HG03045 (cell line): ENCODE results near the gene FARP1.

Source experiments
- ATAC-seq: cut with Tn5 transposase; IDR thresholded peaks from one replicate; pipeline ENCODE4 v1.9.1; 2021; ENCODE audit warnings: mild to moderate bottlenecking, moderate library complexity; ENCODE audit not compliant: unreplicated experiment

Gene FARP1

DNA sequence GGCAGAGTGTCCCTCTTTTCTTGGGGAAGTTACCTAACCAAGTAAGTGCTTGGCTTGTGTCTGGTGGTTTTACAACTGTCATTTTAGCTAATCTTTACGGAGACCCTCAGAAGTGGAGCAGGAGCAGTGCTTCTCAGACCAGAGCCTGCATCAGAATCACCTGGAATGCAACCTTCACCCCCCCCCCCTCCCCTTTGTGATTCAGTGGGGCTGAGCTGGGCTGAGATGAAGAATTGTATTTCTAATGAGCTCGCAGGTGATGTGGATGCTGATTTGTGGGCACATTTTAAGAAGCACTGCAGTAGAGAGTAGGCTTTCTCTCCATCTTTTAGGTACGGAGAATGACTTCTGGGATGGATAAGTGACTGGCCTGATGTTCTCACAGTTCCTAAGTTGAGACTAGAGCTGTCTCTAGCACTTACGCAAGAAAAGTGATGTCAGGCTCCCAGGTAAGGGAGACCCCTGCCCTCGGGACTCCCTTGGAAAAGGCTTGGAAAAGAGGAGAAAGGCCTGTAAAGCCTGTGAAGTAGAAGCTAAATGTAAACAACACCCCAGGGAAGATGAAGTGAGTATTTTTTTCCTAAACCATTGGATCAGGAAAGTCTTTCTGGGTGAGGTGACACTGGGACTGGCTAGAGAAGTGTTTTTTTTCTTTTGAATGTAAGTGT lies 57.5 kb downstream of the FARP1 start:
- ATAC-seq = no peak

DNA sequence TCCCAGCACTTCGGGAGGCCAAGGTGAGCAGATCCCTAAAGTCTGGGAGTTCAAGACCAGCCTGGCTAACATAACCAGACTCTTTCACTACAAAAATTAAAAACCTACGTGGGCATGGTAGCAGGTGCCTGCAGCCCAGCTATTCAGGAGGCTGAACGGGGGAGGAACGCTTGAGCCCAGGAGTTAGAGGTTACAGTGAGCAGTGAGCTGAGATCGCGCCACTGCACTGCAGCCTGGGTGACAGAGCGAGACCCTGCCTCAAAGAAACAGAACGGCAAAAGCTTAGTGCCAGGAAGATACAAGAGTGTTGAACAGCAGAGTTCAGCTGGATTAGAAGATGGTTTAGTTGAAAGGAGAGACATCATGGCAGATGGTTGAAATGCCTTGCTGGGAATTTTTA lies 58.3 kb downstream of the FARP1 start:
- no peak for ATAC-seq

DNA sequence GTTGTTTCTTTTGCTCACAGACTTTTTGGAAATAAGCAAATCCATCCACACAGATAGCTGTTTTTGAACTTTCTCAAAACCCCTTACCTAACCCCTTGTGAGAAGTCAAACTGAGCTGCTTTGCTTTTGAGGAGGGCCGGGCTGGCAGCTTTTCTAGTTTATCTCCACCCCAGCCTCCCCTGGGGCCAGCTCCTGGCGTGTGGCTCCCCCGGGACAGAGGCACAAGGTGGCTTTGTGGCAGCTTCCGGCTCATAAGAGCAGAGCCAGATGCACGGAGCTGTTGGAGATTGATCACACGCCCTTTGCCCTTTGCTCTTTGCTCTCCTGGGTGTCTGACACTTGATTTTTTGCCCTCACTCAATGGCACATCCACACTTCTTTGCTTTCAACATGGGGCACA lies 59.1 kb downstream of the FARP1 start:
- ATAC-seq = no peak

DNA sequence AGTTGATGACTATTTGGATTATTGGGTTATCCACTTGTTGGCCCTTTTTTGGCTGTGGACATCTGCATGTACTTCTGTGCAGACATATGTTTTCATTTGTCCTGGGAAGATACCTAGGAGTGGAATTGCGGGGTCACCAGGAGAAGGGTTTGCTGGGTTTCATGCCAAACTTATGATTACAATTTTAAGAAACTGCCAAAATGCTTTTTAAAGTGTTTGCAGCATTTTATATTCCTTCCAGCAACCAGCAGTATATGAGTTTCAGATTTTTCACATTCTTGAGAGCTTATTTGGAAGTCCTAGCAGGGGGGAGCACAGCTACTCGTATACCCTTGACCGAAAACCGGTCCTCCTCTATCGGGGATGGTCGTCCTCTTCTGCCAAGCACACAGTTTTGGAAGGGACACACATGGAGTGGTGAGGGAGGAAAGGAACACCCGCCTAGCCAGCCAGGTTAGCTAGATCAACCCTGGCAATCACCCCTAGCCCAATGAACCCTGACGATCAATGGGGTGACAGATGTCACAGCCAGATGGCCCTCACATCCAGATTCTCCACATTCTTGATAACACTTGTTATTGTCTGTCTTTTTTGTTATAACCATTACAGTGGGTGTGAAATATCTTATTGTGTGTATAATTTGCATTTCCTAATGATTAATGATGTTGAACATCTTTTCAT lies 60.9 kb downstream of the FARP1 start:
- ATAC-seq = no peak

DNA sequence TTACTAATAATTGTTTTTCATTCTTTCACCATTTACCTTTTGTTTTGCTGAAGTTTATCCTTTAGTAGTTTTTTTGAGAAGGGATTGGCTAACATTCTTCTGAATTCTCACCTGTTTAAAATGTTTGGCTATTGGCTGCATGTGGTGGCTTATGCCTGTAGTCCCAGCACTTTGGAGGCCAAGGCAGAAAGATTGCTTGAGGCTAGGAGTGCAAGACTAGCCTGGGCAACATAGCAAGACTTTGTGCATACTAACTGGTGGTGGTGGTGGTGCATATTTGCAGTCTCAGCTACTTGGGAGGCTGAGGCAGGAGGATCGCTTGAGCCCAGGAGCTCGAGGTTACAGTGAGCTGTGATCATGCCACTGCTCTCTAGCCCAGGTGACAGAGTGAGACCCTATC lies 61.7 kb downstream of the FARP1 start:
- no peak for ATAC-seq

DNA sequence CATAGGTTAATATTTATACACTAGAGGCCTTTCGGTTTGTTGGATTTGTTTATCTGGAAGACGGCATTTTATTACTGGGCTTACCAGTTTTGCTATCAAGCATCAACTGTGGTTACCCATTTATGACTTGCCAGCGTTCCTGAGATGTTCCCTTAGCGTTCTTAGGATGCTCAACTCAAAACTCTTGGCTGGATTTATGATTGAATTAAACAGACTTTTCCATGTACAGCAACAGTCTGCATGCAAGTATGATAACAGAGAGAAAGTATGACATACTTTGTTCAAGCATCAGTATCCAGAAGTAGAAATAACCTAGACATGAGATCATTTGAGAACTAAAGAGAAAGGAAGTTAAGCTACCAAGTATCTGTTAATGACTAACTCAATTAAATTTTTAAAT lies 64.1 kb downstream of the FARP1 start:
- ATAC-seq = no peak

DNA sequence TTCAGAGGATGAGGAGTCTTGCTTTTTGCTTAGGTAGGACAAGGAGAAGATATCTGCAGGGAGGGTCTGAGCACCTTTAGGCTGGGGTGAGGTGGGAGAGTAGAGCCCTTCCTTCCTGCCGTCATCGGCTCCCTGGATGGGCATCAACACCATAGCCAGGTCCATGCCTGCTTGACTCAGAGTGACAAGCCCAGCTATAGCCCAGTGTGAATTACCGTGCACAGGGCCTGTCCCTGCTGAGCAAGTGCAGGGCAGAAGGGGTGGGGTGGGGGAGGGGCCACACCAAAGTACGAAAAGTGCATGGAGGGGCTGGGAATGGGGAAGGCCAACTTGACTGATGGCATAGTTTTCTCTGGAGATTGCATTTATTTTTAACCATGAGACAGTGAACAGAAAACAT lies 64.5 kb downstream of the FARP1 start:
- no peak for ATAC-seq

DNA sequence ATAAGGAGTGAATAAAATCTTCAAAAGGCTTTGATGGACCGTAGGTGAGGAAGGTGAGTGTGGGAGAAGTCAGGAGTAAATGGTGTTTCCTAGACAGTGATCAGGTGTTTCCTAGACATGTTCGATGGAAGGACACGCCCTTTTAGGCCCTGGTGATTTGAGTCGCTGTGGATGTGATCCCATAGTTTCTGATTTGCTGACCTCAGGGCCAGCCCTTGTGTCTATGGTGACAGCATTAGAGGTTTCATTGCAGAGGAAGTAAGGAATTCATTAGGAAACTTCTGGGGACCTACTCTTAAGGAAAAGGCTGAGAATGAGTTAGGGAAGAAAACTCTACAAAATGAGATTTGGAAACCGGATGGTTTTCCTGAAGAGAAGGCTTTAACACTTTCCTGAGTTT lies 65.7 kb downstream of the FARP1 start:
- no peak for ATAC-seq

DNA sequence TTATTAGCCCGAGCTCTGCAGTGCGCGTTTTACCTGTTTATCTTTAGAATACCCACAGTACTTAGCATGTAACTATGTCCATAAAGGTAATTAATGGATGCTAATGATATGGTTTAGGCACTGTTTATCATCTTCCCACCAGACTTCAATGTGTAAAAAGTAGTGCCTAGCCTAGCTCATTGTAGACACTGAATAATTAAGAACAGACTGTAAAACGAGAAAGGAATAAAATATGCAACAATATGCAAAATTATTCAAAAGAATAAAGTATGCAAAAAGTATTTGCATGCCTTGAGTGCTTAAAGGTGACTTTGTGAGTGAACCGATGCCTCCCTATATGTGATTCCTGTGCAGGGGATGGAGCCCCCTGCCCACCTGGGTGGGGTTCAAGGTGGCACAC lies 69.9 kb downstream of the FARP1 start:
- ATAC-seq = no peak

DNA sequence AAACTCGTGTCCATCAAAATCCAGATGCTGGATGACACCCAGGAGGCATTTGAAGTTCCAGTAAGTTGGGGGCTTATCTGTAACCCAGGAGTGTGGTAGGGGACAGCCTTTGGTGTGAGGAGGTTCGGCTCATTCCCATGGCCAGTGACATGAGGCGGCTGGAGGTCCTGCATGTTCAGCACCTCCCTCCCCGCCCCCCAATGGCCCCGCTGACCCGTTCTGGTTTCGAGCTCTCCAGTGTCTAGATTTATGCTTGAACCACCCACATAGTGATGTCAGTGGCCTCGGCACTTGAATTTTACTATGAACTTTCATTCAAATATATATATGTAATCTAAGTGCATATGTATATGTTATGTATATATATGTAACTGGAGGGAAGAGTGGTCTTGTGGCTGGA lies 70.5 kb downstream of the FARP1 start:
- ATAC-seq = no peak

DNA sequence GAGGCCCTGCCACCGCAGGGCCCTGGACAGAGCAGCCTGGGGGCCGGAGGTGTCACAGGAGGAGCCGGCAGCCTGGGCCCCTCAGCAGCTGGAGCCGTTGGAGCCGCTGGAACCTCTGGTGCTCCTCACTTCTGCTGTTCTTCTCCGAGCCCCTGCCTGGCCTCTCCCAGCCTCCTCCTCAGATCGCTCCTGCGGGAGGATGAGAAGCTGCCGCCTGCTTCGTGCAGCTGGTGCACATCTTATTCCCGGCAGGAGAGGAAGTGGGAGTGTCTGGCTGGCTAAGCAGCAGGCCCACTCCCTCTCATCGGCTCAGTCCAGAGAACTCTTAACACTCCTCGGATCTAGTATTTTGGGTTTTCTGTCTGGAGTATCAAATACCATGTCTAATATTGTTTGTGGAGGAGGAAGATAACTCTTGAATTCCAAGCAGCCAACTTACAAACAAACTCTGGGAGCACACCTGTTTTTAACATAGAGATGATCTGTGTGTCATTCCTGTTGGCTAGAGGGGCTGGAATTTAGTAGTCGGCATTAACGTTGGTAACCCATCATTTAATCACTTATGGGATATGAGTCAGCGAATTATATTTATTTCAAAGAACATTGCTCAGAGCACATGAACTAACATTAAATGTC lies 71.2 kb downstream of the FARP1 start:
- ATAC-seq = no peak

DNA sequence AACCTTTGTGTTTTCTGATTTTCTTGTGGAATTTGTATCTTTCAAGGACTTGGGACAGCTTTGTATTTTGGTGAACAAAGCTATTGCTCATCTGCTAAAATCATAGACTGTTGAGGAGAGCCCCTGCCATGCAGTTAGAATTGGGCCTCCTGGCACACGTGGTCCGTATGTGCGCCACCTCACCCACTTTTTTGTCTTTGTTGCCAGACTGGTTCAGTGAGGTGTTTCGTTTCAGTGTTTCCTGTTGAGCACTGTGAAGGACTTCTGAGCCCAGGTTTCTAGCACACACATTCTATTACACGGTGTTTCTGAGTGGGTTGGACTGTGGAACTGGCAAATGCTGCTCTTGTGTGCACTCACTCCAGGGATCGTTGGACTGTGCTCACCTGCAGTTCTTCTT lies 71.8 kb downstream of the FARP1 start:
- ATAC-seq = no peak

DNA sequence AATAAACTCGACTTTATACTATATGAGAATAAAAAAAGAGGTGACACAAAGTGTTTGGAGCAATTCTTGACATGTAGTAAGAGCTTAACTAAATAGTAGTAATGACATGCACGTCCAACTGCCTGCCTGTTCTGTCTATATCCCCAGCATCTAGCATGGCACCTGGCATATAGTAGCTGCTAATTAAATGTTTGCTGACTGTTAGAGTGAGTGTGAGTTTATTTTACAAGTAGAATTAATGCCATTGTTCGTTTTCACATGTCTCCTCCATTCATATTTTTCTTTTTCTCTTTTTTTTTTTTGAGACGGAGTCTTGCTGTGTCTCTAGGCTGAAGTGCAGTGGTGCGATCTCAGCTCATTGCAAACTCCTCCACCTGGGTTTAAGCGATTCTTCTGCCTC lies 72.6 kb downstream of the FARP1 start:
- ATAC-seq = no peak

DNA sequence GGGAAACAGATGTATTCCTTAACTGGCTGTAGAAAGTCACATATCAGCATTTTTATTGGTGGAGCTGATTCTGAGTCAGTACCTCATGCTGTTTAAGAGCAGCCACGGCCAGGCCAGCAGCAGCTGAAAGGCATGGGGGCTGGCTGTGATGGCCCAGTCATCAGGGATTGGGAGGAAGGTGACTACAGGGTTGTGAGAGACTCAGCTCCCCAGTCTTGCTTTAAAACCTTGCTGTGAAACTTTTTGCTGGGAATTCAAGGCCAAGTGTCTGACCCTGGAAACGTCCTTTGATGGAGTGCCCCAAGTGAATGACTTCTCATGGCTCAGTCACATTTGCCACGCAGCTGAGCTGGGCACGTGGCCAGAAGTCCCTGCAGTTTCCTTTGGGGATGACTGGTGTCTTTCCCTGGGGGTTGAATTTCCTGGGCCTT lies 73.3 kb downstream of the FARP1 start:
- no peak for ATAC-seq

DNA sequence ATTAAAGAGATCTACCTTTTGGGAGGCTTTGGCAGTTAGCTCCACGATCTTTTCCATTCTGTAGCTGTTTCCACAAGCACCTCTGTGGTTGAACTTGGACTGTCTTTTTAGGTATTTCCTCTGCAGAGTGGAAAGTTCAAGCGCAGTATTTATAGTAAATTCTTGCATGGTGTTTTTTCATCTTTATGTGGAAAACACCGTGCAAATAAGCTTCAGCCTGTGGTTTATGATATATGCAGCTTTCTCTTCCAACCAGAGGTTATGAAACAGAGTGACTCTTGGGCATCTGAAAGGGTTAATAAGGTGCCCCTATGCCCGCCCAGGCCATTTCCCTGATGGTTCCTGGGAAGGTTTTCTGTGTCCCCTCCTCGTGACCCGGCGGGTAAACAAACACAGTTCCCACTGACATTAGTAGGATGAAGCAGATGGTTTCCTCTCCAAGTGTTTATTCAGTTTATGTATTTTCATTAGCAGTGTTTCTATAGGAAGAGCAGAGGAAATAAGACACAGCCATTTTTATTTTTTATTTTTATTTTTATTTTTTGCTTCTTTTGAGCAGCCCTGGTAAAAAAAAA lies 73.9 kb downstream of the FARP1 start:
- ATAC-seq = no peak

DNA sequence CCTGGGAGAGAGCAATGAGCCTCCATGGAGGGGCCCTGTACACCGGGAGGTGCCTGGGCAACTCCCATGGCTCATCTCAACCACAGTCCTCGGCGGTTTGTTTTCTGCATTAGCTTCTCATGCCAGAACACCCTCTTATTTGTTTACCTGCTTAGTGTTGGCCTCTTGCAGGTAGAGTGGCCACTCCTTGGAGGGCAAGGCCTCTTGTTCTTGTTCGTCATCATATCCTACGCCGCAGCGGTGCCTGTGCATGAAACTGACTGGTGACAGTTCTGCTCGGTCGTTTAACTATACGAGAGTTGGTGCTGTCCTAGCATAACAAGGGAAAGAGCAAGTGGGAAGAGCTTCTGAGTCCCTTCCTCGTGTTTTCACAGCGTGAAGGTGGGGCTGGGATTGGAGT lies 74.7 kb downstream of the FARP1 start:
- ATAC-seq = no peak

DNA sequence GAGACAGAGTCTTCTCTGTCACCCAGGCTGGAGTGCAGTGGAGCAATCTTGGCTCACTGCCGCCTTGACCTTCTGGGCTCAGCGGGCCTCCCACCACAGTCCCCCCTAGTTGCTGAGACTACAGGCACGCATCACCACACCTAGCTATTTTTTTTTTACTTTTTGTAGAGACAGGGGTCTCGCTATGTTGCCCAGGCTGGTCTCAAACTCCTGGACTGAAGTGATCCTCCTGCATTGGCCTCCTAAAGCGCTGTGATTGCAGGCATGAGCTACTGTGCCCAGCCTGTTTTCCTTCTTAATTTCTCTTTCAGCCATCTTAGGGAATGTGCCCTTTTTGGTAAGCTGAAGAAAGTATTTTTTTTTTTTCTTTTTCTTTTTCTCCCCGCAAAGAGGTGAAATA lies 76.8 kb downstream of the FARP1 start:
- no peak for ATAC-seq

DNA sequence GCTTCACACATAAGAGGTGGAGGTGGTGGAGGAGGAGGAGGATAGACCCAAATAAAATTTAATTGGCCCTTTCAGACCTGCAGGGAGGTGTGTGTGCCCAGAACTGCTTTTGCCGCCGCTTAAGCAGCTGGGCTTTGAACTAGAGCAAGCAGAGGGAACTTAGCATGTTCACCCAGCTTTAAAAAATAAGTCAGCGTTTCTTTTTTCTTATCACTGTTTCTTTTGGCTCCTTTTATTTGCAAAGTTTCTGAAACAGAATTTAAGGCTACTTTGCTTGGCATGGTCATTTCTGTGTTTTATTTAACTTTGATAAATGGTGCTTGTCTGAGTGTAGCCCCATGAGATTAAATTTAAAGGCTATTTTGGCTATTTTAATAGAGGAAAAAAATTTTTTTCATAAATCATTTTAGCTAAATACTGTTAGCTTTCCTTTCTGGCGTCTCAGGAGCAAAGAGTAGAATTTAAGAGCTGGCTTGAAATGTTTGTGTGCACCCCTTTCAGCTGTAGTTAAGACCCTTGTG lies 77.4 kb downstream of the FARP1 start:
- ATAC-seq = no peak

DNA sequence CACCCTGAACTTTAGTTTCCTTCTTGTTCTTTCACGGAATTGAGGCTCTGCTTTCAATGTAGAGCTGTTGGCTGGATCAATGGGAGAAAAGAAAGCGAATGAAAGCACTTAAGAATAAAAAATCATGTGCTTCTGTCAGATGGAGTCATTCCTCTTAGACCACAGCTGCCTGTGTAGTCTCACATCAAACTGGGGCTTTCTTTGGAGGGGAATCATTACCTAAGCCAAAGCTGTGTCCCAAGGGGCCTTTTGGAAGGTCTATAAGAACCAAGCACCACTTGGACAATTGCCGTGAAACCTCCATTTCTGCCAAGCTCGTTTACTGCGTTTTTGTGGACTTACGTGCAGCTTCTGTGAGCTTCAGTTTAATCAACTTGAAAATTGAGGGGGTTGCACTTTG lies 78.3 kb downstream of the FARP1 start:
- ATAC-seq = no peak

DNA sequence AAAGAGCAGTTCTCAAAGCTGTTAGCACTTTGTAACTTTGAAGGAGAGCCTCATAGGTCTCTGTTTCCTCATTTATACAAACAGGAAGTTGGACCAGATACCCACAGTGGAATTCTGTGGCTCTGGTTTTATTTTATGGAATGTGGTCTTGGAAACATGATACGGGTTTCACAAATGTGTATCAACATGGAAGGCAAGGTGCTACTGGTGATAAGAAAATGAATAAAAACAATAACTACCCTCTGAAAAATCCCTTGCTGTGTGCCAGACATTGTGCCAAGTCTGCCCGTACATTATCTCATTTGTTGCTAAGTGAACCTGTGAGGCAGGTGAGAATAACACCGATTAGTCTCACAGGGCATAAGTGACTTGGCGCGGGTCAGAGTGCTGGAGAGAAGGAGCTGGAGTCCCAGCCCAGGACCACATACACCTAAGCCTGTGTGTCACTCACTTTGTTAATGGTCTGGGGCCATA lies 79.2 kb downstream of the FARP1 start:
- ATAC-seq = no peak

DNA sequence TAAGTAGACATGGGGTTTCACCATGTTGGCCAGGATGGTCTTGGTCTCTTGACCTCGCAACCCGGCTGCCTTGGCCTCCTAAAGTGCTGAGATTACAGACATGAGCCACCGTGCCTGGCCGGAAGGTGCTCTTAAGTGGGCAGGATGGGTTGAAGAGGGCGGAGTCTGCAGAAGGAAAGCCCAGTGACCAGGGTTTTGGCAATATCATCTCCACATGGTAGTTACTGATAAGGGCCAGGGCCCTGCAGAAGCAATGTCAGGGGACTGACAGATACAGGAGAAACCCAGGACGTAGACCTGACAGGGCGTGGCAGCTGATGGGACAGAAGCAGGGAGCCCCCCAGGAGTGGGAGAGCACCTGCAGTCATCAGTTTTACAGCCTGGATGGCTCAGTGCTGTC lies 79.9 kb downstream of the FARP1 start:
- ATAC-seq = no peak

DNA sequence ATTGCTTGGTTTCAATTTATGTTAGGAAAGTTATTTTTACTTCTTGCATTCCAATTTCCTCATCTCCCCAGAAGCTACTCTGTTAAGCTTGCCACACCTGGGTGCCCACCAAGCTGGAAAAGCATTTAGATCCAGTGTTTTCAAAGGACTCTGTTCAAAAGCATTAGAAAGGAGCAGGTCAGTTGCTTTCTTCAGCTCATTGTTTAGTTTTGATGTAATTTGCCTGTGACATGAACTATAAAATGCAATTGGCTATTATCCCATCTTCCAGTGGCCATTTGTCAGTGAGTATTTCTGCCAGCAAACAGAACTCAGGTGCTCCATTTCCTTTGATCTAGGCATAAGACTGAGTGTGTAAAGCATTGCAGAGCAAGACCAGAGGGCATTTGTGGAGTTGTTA lies 80.8 kb downstream of the FARP1 start:
- ATAC-seq = no peak
